Effector memory CD8-positive, alpha-beta T cell (primary cell): ENCODE measurements around the gene DIS3.
"Not testable (repeated sequence)": the region's sequence is repeated elsewhere in the genome, so short reads cannot be mapped to it uniquely, and the experiment has no call there.

ENCODE experiments used
- ATAC-seq: fragments of 150-1000 bp; cut with Tn5 transposase; replicated peaks from 2 replicates; pipeline ENCODE4 v1.10.0; 2021; ENCODE audit warnings: mild to moderate bottlenecking, moderate library complexity
- DNase-seq, 3 experiments: peaks; one replicate each; pipeline ENCODE4 v3.0.0; 2021
- H3K27ac Mint-ChIP-seq, 2 donors: one replicate each; pipeline ENCODE4 v1.8.0; 2022; ENCODE audit warnings: mild to moderate bottlenecking in 2 of 2, mixed read lengths in 2 of 2, moderate library complexity in 2 of 2
- H3K27me3 Mint-ChIP-seq, 2 donors: one replicate each; pipeline ENCODE4 v1.8.0; 2022; ENCODE audit warnings: mixed read lengths in 2 of 2
- H3K36me3 Mint-ChIP-seq: one replicate; pipeline ENCODE4 v1.8.0; 2022; ENCODE audit warnings: mild to moderate bottlenecking, moderate library complexity, mixed read lengths; ENCODE audit not compliant: insufficient read depth
- H3K4me1 Mint-ChIP-seq, 2 donors: one replicate each; pipeline ENCODE4 v1.8.0; 2022; ENCODE audit warnings: low read depth in 2 of 2, mixed read lengths in 2 of 2
- H3K4me3 Mint-ChIP-seq, 2 donors: one replicate each; pipeline ENCODE4 v1.8.0; 2022; ENCODE audit warnings: mild to moderate bottlenecking in 2 of 2, mixed read lengths in 2 of 2, moderate library complexity in 2 of 2
- H3K9me3 Mint-ChIP-seq, 2 donors: one replicate each; pipeline ENCODE4 v1.8.0; 2022; ENCODE audit warnings: mixed read lengths in 2 of 2

DIS3 gene

GRCh38 chr13:72726726-72727416 lies 54.8 kb downstream of the DIS3 start:
- peak overlapping the region; percentile 91 to 92 for H3K27ac Mint-ChIP-seq

GRCh38 chr13:72726185-72726584 lies 55.5 kb downstream of the DIS3 start:
- H3K27me3 Mint-ChIP-seq, H3K9me3 Mint-ChIP-seq, DNase-seq, ATAC-seq: not testable (repeated sequence)
- Mint-ChIP-seq H3K4me1 (peaks cover 32 to 61% of the 10 kb centered on the region in 2 donors), H3K36me3 (peaks cover 16% of the 10 kb centered on the region), H3K4me3 (peak overlapping the region; percentile 89 to 93), H3K27ac (peak overlapping the region; percentile 91 to 92)

More at GRCh38 chr13:72726726-72727416, 54.8 kb downstream of the DIS3 start:
- peaks cover 26 to 55% of the 10 kb centered on the region in 2 donors for H3K4me1 Mint-ChIP-seq
- H3K4me3 Mint-ChIP-seq, result peak overlapping the region; percentile 89 to 93
- DNase-seq, result peak; percentile 23 to 32 (median 26)
- no peaks in the 10 kb centered on the region for H3K9me3 Mint-ChIP-seq
- H3K36me3 Mint-ChIP-seq, result peaks cover 16% of the 10 kb centered on the region
- peak; percentile 22 for ATAC-seq
- no peaks in the 10 kb centered on the region for H3K27me3 Mint-ChIP-seq

GRCh38 chr13:72716776-72717175 lies 64.9 kb downstream of the DIS3 start:
- Mint-ChIP-seq H3K36me3 (peaks cover 48% of the 10 kb centered on the region), H3K9me3 (no peaks in the 10 kb centered on the region), H3K27ac (peak overlapping the region in 1 of 2 donors; percentile 65), H3K4me1 (peaks cover 16 to 33% of the 10 kb centered on the region in 2 donors), H3K27me3 (no peaks in the 10 kb centered on the region), H3K4me3 (no peak overlapping the region)
- DNase-seq (no peak), ATAC-seq (no peak)
